ENCODE measurements around the gene UGT3A1. TPM values are rescaled to one million over a fixed set of nuclear protein-coding genes. Genes with fewer than 3 reads are reported as not detected.

UGT3A1 gene
- total RNA-seq, 2 donors from 2014 or later: 0.34 to 2.2 TPM

DNA sequence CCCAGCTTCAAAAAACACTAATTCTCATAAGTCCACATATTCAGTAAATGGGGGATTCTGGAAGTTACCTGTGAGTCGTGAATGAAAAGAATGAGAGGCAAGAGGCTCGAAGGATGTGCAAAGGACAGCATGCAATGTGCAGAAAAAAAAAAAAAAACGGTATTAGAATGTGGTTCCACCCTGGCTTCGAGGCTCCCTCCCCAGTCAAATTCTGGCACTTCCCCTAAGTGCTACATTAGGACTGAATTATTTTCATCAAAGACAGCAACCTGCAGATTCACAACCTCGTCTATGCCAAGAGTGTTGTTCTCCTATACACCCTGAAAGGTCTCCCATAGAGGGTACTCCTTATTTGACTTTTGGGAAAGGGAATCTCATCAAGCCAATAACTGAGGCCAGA lies 69.3 kb downstream of the UGT3A1 start:
- Histone ChIP-seq H3K27ac (no peak overlapping the region), H3K4me3 (no peak overlapping the region), H3K27me3 (replicated peaks; ENCODE audit: insufficient read depth) (no peaks in the 10 kb centered on the region), H3K9me3 (no peaks in the 10 kb centered on the region), H3K36me3 (no peaks in the 10 kb centered on the region), H3K4me1 (replicated peaks) (no peaks in the 10 kb centered on the region)
- 84% methylated on average over 5 of the region's 5 CpGs for WGBS
- TF ChIP-seq, protein P1, sequence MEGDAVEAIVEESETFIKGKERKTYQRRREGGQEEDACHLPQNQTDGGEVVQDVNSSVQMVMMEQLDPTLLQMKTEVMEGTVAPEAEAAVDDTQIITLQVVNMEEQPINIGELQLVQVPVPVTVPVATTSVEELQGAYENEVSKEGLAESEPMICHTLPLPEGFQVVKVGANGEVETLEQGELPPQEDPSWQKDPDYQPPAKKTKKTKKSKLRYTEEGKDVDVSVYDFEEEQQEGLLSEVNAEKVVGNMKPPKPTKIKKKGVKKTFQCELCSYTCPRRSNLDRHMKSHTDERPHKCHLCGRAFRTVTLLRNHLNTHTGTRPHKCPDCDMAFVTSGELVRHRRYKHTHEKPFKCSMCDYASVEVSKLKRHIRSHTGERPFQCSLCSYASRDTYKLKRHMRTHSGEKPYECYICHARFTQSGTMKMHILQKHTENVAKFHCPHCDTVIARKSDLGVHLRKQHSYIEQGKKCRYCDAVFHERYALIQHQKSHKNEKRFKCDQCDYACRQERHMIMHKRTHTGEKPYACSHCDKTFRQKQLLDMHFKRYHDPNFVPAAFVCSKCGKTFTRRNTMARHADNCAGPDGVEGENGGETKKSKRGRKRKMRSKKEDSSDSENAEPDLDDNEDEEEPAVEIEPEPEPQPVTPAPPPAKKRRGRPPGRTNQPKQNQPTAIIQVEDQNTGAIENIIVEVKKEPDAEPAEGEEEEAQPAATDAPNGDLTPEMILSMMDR (IDR thresholded peaks at IDR 0.05): no peak
- TF ChIP-seq POLR2AphosphoS5 (IDR thresholded peaks at IDR 0.05) (no peak), POLR2A (IDR thresholded peaks at IDR 0.05) (no peak)
- intact Hi-C loops (cut with DNase I): no loop called here
- DNase-seq (ENCODE audit: low spot score): no peak

DNA sequence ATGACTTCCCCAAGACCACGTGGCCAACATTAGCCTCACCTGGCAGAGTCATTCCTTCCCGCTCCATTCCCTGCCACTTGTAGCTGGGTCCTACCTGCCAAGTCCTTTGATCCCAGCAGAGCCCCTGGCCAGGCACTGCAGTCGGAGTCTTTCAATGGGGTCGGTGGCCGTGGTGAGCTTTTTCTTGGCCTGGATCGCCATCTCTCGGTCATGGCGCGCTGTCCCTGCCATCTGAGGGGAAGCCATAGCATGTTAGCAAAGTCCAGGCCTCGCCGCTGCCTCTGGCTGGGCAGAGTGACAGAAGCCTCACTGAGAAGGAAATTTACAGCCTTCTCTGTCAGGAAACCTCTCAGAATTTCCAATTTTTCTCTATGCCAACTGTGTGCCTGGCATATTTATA lies 70.3 kb downstream of the UGT3A1 start:
- Histone ChIP-seq H3K4me3 (no peak overlapping the region), H3K27ac (no peak overlapping the region), H3K4me1 (replicated peaks) (no peaks in the 10 kb centered on the region), H3K9me3 (no peaks in the 10 kb centered on the region), H3K27me3 (replicated peaks; ENCODE audit: insufficient read depth) (no peaks in the 10 kb centered on the region), H3K36me3 (no peaks in the 10 kb centered on the region)
- 71% methylated on average over 11 of the region's 11 CpGs for WGBS
- no peak for DNase-seq (ENCODE audit: low spot score)
- intact Hi-C loops (cut with DNase I): no loop called here
- TF ChIP-seq POLR2A (IDR thresholded peaks at IDR 0.05) (no peak), POLR2AphosphoS5 (IDR thresholded peaks at IDR 0.05) (no peak)
- TF ChIP-seq, protein P1 (IDR thresholded peaks at IDR 0.05): no peak

DNA sequence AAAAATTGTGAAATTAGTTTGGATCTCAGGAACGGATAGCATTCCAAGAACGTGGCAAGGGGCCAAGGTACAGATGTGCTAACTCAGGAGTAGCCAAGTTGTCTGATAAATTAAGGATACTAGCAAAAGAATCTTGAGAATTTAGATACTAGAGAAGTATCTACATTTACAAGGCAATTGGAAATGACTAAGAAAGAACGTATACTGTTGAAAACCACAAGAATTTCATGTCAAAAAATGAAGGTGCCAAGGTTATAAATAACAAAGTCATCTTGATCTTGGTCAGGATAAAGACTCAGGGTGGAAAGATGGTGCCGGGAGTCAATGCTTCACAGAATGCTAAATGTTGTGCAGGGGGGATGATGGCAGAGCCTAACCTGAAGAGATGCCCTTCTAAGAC lies 72.0 kb downstream of the UGT3A1 start:
- DNase-seq (ENCODE audit: low spot score): no peak
- Histone ChIP-seq H3K9me3 (no peaks in the 10 kb centered on the region), H3K27ac (no peak overlapping the region), H3K4me3 (no peak overlapping the region), H3K4me1 (replicated peaks) (no peaks in the 10 kb centered on the region), H3K27me3 (replicated peaks; ENCODE audit: insufficient read depth) (no peaks in the 10 kb centered on the region), H3K36me3 (no peaks in the 10 kb centered on the region)
- TF ChIP-seq, protein P1 (IDR thresholded peaks at IDR 0.05): no peak
- TF ChIP-seq POLR2AphosphoS5 (IDR thresholded peaks at IDR 0.05): no peak
- no peak for TF ChIP-seq POLR2A (IDR thresholded peaks at IDR 0.05)
- intact Hi-C loops (cut with DNase I): no loop called here
- 50% methylated on average over 4 of the region's 4 CpGs for WGBS

DNA sequence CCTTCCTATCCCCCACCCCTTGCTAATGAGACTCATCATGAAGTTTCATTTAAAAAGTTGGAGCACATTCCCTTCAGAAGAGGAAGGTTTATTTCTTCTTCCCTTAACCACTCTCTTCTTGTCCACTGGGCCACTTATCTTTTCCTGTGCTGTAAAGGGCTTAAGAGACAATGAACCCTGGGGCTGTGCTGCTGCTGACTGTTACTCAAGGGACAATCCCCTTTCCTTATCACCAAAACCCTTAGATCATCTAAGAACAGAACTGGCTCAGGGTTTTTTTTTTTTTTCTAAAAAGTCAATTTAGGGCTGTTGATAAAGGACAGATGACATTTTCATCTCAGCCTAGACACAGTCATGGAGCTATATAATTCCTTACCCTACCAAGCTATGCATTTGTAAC lies 82.4 kb downstream of the UGT3A1 start:
- intact Hi-C loops (cut with DNase I): no loop called here
- Histone ChIP-seq H3K27me3 (replicated peaks; ENCODE audit: insufficient read depth) (no peaks in the 10 kb centered on the region), H3K27ac (no peak overlapping the region), H3K9me3 (no peaks in the 10 kb centered on the region), H3K4me3 (no peak overlapping the region), H3K4me1 (replicated peaks) (no peaks in the 10 kb centered on the region), H3K36me3 (no peaks in the 10 kb centered on the region)
- TF ChIP-seq POLR2A (IDR thresholded peaks at IDR 0.05): no peak
- TF ChIP-seq, protein P1 (IDR thresholded peaks at IDR 0.05): no peak
- no peak for TF ChIP-seq POLR2AphosphoS5 (IDR thresholded peaks at IDR 0.05)
- no peak for DNase-seq (ENCODE audit: low spot score)

DNA sequence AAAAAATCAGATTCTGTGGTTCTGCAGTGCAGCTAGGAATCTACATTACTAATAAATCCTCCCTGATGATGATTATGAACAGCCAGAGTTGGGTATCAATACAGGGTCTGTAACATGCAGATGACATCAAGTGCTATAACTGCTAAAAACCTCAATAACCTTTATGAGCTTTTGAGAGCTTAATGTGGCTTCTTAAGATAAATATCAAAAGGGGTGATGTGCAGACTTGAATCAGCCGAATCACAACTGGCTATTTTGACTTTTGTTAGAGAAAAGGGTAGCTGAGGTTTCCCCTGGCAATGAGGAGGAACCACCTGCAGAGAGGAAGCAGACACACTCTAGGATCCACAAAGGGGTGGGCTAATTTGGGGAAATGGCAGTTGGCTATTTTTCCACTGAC lies 83.0 kb downstream of the UGT3A1 start:
- WGBS: 25% methylated on average over 1 of the region's 1 CpG
- H3K27me3 ChIP-seq (replicated peaks; ENCODE audit: insufficient read depth): no peaks in the 10 kb centered on the region
- TF ChIP-seq POLR2A (IDR thresholded peaks at IDR 0.05): no peak
- TF ChIP-seq, protein P1 (IDR thresholded peaks at IDR 0.05): no peak
- no peak for DNase-seq (ENCODE audit: low spot score)
- no peaks in the 10 kb centered on the region for H3K4me1 ChIP-seq (replicated peaks)
- H3K27ac ChIP-seq: no peak overlapping the region
- H3K9me3 ChIP-seq: no peaks in the 10 kb centered on the region
- H3K4me3 ChIP-seq: no peak overlapping the region
- intact Hi-C loops (cut with DNase I): no loop called here
- no peaks in the 10 kb centered on the region for H3K36me3 ChIP-seq

Data from prostate gland (tissue), 2 donors.